EH (cell line): ENCODE measurements around the gene SPOCD1.

Experiments used
- DNase-seq: peaks from one replicate; pipeline ENCODE4 v3.0.0-alpha.2; 2015; ENCODE audit warnings: low read depth

The SPOCD1 gene

DNA sequence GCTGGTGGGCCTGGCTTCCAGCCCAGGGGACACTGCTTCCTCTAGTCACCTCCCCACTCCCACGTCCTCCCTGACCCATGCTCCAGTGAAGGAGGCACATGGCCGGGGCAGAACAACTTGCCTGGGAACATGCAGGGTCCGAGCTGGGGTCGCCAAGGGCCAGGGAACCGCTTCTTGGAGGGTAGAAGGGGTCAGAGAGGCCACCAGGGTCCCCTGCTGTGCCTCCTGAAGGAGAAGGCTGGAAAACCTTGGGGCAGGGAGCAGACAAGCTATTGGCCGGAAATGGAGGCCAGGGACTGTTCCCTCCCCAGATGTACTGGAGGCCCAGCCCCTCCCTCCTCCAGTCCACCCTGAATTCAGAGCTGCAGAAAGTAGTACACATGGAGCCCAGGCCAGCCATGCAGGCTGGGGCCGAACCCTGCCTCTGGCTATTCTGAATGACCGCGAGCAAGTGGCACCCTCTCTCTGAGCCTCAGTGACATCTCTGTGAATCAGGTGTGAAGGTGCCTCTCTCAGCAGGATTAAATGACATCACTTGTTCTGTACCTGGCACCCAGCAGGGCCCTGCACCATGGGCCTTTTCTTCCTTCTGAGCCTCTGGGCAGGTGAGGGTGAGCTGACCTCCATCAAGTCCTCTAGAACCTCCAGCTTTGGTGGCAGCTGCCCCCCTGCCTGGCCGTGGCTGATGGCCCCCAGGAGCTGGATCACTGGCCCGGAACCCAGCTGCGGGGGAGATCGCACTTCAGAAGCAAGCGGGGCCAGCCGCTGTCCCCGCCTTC lies 15.7 kb downstream of the SPOCD1 start:
- no peak for DNase-seq

DNA sequence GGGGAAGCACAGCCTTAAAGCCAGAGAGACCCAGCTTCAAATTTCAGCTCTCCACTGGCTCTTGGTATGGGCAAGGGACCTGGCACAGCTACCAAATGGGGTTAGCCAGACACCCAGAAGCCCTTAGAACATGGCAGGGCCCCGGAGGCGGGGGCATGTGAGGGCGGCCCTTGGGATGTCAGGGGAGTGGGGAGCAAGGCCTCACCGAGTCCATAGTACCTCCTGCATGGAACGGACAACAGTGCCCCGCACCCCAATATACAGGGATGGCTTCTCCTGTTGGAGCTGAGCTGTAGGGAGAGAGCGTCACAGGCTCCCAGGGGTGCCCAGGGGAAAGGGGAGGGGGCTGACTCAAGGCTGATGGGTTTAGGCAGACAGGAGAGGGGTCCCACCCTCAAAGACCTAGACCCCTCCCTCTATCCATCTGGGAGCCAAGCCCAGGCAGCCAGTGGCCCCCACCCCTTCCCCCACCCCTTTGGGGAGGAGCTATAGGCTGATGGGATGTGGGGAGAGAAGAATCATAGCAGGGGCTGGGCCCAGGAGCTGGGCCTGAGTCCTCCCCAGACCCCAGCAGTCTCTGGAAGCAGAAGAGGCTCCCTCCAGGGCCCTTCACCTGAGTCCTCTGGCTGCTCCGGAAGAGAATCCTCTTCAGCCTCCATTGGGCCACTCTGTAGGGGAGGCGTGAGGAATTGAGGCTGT lies 16.5 kb downstream of the SPOCD1 start:
- no peak for DNase-seq

DNA sequence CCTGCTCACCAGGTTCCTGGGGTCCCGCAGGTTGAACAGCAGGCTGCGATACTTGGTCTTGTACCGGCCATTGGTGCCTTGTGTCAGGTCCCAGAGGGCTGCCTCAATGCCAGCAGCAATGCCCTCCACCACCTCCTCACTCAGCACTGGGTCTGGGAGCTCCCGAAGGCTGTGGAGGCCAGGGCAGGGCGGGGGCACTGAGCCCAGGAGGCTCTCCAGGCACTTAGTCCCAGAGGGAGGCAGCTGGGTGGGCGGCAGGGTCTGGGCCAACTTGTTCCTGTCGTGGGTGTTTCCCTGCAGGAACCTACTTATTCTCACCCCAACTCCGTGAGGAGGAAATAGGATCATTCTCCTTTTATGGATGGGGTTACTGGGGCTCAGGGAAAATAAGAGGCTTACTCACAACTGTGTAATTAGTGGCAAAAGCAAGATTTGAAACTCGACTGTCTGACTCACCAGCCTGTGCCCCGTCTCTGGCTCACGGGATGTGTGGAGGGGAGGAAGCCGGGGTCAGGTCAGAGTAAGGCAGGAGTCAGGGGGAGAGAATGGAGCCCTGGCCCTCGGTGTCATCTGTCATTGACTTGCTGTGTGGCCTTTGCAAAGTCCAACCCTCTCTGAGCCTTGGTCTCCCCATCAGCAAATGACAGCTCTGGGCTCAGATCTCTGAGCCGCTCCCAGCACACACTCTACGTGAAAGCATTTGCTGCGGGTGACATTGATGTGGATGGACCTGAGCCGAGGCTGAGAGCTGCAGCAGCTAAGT lies 17.2 kb downstream of the SPOCD1 start:
- DNase-seq: peak; percentile 96

DNA sequence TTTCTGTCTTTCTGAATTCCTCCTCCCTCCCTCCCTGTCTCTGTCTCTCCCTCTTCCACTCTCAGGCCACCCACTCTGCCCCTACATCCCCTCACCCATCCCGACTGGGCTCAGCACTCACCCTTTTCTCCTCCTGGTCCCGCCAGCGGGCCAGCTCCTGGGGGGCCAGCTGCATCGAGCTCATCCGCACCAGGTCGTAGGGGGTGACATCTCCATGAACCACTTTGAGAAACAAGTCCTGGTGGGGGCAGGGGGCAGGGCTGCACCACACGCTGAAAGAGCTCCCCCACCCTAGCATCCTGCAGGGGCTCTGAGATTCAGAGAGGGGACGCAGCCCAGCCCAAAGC lies 17.8 kb downstream of the SPOCD1 start:
- no peak for DNase-seq

DNA sequence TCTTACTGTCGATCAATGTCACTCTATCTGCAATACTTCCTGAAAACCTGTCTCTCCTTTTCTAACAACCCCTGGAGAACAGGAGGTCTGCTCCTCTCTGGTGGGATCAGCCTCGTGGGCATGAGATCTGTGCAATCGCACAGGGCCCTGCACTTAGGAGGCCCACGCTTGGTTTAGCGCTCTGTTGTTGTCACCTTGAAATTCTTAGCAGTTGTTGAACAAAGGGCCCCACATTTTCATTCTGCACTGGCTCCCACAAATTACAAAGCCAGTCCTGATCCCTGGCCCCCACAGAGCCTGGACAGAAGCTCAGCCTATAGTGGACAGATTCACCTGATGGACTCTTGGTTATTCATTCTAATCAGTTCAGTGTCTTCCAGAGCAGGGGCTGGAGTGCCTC lies 18.6 kb downstream of the SPOCD1 start:
- DNase-seq: no peak

DNA sequence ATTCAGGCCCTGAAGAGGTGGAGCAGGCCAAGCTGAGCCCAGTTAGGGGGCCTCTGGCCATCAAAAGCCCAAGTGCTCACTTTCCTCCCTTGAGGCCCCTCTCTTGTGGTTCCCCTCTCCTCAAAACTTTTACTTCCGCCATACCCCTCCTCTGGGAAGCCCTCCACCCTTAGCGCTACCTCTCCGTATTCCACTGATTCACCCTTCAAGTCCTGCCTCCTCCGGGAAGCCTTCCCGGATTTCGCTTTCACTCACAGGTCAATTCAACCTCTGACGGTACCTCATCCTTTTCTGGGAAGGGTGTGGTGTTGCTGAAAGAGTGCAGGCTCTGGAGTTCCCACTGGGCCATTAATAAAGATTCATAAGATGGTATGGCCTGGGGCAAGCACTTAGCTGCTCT lies 19.1 kb downstream of the SPOCD1 start:
- DNase-seq: no peak

DNA sequence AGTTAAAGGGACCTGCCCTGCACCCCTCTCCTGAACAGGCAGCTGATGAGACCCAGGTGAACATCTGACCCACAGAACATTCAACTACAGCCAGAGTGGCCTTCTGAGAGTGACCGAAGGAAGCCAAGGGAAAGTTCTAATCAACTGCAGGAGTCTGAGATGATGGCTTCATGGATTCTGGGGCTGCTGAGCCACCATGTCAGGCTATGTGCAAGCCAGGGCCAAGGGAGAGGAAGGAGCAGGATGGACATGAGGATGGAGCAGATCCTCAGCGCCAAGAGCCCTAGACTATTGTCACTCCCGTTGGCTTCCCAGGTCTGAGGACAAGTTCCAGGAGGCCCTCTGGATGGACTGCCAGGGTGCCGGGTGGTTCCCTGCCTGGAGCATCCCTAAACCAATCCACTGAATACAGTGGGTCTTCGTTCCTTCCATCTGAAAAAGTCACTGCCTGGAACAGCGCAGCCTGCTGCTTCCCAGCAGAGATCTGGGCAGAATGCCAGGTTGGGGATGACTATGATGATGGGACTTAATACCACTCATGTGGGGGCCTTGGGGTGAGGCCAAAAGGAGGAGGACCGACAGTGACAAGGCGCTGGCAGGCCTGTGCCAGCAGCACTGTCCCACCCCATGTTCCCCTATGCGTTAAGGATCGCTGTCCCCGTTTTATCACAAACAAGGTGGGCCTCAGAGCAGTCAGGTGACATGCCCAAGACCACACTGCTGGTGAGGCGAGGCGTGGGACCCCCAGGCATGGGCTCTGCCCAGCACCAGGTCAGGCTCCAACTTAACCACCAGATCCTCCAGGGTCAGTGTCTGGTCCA lies 19.8 kb downstream of the SPOCD1 start:
- DNase-seq: peak; percentile 95

DNA sequence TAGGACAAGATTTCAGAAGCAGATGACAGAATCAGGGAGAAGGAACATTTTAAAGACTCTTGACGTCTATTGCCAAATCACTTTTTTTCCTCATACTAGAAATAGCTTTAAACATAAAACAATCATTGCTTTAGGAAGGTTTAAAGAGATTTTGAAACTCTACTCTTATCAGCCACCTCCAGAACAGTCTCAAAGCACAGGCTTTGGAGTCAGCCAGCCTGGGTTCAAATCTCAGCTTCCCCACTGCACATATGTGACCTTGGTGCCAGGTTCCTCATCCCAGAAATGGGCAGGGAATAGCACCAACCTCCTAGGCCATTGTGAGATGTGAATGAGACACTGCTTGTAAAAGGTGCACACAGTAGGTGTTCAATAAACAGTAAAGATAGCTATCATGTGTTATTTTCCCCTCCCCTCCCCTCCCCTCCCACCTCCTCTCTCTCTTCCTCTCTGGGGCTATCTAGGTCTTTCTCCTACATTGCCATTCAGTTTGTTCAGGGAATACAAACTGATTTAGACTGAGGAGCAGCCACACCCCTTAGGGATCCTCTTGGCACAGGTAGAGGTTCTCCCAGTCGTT lies 20.6 kb downstream of the SPOCD1 start:
- DNase-seq: no peak

DNA sequence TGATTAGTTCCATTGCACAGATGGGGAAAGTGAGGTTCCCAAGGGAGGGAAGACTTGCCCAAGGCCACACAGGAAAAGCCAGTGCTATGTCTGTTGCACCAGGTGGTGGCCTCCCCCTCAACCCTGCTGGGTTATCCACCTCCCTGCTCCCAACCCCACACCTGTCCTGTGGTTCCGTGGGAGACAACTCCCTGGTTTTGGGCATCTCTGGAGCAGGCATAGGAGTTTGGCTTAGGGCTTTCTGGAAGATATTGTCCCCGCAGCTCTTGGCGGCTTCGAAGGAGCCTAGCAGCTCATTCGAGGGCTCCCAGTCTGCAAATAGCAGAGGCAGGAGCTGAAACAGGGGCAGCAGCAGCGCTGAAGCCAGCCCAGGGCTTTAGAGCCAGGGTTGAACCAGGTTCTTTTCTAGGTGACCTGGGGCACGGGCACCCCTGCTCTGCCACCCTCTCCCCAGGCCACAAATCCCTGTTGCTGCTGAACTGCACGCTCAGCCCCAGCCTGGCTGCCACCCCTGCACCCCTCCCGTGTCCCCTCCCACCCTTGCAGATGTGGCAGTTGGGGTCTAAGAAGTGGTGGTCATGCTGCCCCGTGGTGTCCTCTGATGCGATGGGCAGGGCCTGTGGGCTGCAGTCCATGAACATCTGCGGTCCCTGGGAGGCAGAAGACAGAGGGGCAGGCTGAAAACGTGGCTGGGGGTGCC lies 22.1 kb downstream of the SPOCD1 start:
- DNase-seq: no peak

DNA sequence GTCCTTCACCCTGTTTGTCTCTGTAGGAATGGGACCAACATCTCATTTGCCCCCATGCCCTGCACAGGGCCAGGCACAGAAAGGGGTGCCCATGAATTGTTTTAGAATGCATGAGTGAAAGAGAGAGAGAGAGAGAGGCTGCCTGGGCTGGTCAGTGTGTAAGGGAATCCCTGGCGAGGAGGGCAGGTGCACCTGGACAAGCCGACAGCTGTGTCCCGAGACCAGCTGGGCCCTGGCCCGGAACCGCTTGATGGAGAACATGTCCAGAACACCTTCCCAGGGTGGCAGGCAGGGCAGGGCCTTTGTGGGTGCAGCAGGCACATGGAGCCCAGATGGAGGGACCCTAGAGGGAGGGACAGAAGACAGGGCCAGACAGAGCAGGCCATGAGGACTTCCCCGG lies 22.7 kb downstream of the SPOCD1 start:
- DNase-seq: no peak

DNA sequence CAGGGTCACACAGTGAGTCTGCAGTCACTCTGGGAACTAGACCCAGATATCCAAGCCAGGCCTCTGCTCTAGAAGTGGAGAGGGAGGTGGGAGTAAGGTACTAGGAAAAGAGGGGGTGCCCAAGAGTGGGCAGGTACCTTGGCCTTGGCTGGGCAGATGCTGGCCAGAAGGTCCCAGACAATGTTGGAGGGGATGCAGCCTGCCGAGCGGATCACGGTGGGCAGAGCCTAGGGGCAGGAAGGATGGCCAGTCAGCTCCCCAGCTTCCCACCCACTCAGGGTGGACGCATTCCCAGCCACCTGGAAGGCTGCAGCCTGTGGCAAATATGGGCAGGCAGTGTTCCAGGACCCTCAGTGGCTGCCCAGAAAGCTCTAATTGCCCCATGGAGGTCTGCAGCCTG lies 23.3 kb downstream of the SPOCD1 start:
- DNase-seq: no peak

DNA sequence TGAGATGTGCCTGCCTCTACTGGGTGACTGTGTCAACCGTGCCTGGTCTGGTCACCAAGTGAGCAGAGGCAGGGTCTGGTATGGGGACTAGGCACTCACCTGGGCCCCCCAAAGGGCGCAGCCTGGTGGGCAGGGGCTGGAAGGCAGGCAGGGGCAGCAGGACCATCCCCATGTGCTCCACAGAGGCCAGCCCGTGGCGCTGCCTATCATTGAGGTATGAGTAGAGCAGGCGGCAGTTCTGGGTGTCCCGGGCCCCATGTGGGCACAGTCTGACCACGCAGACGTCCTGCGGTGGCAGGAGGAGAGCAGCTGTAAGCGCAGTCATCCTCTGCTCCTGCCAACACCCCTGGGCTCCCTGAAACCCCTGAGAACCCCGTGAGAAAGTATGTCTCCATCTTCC lies 23.7 kb downstream of the SPOCD1 start:
- DNase-seq: no peak

DNA sequence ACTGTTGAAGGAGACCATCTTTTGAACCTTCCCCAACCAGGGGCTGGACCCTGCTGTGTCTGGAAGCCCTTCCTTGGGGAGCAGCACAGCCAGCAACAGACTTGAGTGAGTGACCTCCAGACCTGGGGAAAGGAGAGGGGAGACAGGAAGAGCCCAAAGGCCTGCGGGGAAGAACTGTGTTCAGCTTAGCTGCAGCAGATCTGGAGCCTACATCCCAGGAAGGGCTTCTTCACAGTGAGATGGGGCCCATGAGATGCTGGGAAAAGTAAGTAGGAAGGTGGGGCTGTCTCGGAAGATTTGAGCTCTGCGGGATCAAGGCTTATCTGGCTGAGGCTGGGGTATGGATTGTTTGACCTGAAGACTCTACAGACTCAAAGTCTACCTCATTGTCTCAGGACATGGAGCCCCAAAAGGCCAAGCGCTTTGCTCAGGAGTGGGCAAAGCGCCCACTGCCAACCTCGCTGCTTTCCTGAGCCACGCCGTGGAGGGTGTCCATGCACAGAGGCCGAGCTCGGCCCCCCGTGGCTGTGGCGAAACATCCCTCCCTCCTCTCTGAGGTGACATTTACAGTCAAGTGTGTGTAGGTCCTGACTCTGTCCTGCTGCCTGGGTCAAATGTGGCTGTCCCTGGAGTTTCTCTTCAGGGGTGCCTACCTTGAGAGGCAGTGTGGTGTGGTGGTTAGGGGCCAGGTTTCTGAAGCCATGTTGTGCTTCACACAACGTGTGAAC lies 24.5 kb downstream of the SPOCD1 start:
- no peak for DNase-seq

DNA sequence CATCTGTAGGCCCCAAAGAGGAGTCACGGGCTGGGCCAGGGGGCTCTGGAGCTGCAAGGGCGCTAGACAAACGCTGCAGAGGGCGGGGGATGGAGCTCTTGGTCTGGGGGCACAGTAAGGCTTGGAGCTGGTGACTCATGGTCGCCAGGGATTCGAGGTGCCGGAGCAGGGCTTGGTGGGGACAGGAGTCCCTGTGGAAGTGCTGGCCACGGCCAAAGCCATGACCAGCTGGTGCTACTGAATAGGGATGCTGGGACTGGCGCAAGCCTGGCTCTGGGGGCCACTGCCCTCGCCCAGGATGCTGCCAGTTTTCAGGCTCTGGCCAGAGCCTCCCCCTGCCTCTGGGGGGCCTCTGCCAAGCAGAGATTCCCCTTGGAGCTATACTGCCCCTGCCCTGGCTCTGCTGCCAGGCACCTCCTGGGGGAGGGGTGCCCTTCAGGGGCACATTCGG lies 25.2 kb downstream of the SPOCD1 start:
- no peak for DNase-seq

DNA sequence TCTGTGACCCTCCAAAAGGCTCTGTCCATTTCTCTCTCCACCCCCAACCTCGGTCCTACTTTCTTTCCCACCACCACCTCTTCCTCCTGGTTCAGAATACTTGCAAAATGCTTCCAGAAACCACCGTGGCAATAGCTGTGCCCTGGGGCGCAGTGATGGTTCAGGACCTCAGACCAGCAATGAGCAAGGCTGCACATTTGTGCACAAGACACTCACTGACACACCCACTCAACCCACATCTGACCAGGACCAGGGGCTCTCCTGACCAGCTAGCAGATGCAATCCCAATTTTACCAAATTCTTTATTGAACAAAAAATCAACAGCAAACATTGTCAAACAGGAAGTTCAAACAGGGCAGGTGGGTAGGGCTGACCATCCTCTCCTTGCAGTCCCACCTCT lies 25.7 kb downstream of the SPOCD1 start:
- peak; percentile 38 for DNase-seq

DNA sequence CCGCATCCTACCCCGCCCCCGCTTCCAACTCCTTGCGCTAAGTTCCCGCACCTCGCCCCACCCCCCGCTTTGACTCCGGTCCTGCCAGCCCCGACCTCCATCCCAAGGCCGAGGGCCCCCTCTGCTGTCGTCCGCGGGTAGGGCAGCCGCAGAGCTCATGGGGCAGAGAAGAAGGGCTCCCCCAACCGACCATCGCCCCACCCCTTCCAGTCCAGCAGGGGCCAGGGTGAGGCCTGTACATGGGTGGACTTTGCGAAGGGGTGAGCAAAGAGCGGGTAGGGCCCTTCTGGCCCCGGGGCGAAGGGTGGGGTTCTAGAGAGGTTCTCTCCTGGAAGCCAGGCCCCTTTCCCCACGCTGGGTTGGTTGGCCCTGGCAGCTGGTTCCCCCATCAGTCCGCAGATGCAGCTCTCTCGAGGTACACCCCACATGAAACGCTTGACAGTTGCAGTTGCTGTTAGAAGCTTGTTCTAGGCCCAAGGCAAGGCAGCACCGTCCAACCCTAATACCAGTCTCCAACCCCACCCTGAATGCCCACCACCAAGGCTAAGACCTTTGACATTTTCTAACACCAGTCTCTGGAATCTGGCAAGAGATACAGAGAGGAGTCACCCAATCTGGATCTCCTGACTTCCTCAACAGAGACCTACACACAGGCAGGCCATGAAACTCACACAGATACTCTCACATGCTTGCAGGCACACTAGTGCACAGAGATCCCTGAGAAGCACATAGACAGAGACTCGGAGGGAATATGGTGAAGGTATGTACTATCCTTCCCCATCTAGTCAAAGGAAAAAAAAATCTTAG lies 26.4 kb downstream of the SPOCD1 start:
- DNase-seq: peak; percentile 90

DNA sequence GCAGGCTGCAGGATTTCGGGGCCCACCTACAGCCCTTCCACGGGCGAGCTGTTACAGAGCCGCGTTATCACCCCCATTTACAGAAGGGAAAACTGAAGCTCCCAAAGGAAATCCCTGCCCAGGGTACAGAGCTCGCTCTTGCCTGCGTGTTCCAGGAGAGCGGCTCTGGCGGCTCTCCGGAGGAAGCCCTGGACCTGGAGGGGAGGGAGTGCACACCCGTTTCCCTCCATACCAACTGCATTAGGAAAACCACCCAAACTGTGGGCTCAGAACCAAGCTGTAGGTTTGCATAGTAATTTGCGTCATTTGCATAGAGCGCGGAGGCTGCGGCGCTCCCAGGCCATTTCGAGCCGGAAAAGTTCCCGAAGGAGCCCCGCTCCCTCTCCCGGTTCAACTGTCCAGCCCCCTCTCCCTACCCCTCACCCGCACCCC lies 27.0 kb downstream of the SPOCD1 start:
- DNase-seq: peak; percentile 86

DNA sequence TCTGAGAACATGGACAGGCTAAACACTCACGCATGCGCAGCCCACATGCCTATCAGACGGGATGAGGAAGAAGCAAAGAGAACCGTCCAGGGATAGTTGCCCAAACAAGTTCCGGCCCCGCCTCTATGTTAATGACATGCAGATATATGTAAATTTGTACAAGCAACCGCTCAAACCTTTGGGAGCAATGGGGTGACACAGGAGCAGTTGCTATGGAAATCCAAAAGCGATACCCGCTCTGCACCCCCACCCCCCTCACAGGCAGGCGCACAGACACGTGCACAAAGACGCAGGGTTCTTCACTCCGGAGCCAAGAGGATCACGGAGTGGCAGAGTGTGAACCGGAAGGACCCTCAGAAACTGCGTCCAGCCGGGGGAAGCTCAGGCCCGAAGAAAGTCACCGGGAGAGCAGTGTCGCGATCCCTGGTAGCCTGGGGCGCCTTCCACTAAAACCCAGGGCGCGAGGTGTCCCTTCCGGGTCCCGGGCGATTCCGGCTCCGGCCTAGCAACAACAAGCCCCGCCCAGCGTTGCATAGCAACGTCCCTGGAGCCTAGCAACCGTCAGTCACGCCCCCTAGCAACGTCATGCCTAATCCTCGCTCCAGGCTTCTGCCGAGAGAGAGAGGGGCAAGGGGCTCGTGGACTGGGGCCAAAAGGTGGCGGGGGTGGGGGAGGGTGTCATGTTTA lies 27.5 kb downstream of the SPOCD1 start:
- peak; percentile 91 for DNase-seq

DNA sequence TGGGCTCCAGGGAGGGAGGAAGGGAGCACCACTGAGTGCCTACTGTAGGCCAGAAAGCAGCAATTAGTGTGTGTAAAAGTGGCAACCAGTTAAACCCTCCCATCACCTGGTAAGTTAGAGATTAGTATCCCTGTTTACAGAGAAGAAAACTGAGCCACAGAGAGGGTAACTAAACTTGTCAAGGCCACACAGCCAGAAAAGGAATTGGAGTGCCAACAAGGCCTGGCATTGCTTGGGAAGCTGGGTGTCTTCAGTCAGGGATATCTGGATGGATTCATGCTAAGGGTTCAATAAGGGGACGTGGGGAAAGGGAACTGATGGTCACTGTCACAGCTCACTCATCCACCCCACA lies 28.1 kb downstream of the SPOCD1 start:
- no peak for DNase-seq
